ENCODE data around the gene FSIP2. TPM values are rescaled to one million over a fixed set of nuclear protein-coding genes. Genes with fewer than 3 reads are reported as not detected.
"Not testable (repeated sequence)": the region's sequence is repeated elsewhere in the genome, so short reads cannot be mapped to it uniquely, and the experiment has no call there.

The FSIP2 gene
- total and polyA plus RNA-seq, 10 of the 15 experiments (the other 5 are each of a cell fraction or from before 2014, with no cell fraction given): 0.03 to 1.3 (median 0.13) TPM

GRCh38 chr2:185862657-185863398 is 124.2 kb downstream of the FSIP2 start (continued):
- TF ChIP-seq REST (IDR thresholded peaks at IDR 0.05; ENCODE audit: low read depth, low read length) (no peak), BACH1 (IDR thresholded peaks at IDR 0.05; ENCODE audit: borderline replicate concordance) (no peak), HDGF (IDR thresholded peaks at IDR 0.05) (no peak), ZNF207 (IDR thresholded peaks at IDR 0.05; ENCODE audit: borderline replicate concordance) (no peak), SP1 (IDR thresholded peaks at IDR 0.05; ENCODE audit: low read depth, low read length) (no peak), FOXK2 (IDR thresholded peaks at IDR 0.05) (no peak), CUX1 (IDR thresholded peaks at IDR 0.05; ENCODE audit: insufficient replicate concordance, low read depth, low read length) (no peak)

- RAD21 ChIA-PET (ENCODE audit: unreplicated experiment); H4K20me1 ChIP-seq (ENCODE audit: control insufficient read depth, insufficient read depth); DNase-seq (ENCODE audit: low read depth, low spot score); H3K9me3 ChIP-seq (replicated peaks; ENCODE audit: control insufficient read depth, insufficient read depth, low read length); POLR2A ChIA-PET; H3K79me2 ChIP-seq (ENCODE audit: control insufficient read depth, insufficient read depth, low read length); H3K36me3 ChIP-seq (ENCODE audit: control insufficient read depth in 2 of 2, insufficient read depth in 2 of 2, low read length in 1 of 2); BruUV-seq (replicated peaks); H3K9ac ChIP-seq (ENCODE audit: control insufficient read depth, insufficient read depth, low read length); H3K27me3 ChIP-seq (replicated peaks in 1 of 2; ENCODE audit: control insufficient read depth in 2 of 2, insufficient read depth in 2 of 2, low read length in 1 of 2); intact Hi-C loops (cut with micrococcal nuclease; ENCODE audit: unreplicated experiment); FAIRE-seq; in situ Hi-C loops (cut with MboI); H3K4me1 ChIP-seq (ENCODE audit: control insufficient read depth, insufficient read depth, low read length); SMC1A ChIA-PET (ENCODE audit: uncharacterized antibody, unreplicated experiment); ATAC-seq; H2AFZ ChIP-seq (ENCODE audit: control insufficient read depth, low read depth, low read length); H3K4me2 ChIP-seq (ENCODE audit: control insufficient read depth, insufficient read depth); H3K4me3 ChIP-seq; H3K27ac ChIP-seq (ENCODE audit: control insufficient read depth, insufficient read depth): not testable (repeated sequence)
- WGBS (ENCODE audit: insufficient coverage, insufficient replicate concordance, low lambda C conversion rate, missing lambda C conversion rate): 62% methylated on average over 20 of the region's 31 CpGs
- CTCF ChIA-PET: interaction anchor here (0.6 kb wide), 1 partner anchor 49 kb away, joined by 3 read pairs; no protein-coding TSS in a partner anchor
These were observed 126.1 kb downstream of the FSIP2 start for GRCh38 chr2:185864468-185865260.
